ENCODE results near the gene PIK3CD.

DNA sequence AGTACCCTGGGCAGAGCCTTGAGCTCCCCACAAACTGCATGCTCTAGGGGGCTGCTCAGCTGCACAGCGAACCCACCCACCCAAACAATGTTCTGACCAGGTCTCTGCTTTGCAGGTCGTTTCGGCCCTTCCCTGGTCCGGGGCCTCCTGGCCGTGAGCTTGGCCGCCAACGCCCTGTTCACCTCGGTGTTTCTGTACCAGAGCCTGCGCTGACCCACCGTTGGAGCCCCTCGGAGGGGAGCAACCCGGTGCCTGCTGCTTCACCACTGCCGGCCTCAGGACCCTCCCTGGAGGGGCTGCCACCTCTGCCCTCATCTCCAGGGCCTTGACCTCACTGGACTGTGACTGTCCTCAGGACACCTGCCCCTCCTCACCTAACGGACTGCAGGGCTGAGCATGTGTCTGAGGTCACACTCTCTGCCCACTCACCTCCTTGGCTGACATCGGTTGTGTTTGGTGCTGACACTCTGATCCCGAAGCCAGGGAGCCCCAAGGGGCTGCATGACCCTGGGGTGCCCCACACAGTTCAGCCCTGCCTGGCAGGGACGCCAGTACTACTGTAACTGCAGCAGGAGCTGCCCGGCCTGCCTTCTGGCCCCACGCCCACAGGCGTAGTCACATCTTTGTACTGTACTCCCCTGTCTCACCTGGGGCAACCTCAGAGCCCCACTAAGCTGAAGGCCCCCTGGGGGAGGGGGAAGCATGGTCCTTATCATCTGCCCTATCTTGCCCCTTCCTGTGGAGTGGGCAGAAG, 38.5 kb upstream of the PIK3CD start:
- TF ChIP-seq POLR2AphosphoS5 (IDR thresholded peaks at IDR 0.05) (no peak), POLR2A (IDR thresholded peaks at IDR 0.05) (no peak), CTCF (IDR thresholded peaks at IDR 0.05 in 8 of 11, conservative IDR thresholded peaks at IDR 0.05 in 3 of 11) (no peak)
